CD14-positive monocyte (primary cell): ENCODE results near the gene OR2T12. TPM values are rescaled to one million over a fixed set of nuclear protein-coding genes. Genes with fewer than 3 reads are reported as not detected.
"Not testable (repeated sequence)": the region's sequence is repeated elsewhere in the genome, so short reads cannot be mapped to it uniquely, and the experiment has no call there.

ENCODE experiments used
- DNase-seq, 3 donors: peaks; one replicate each; pipeline ENCODE4 v3.0.0-alpha.2; 2011 to 2022
- H2AFZ ChIP-seq: 2 replicates; pipeline ENCODE4 v1.6.0; 2012; ENCODE audit warnings: mild to moderate bottlenecking, low read depth, low read length, inconsistent platforms; ENCODE audit not compliant: insufficient read depth, poor library complexity, severe bottlenecking
- H3K27ac ChIP-seq, 2 donors: 1 replicate in 1 of 2; 2 replicates in 1 of 2; pipeline ENCODE4 v1.5.1; 2012 to 2013; ENCODE audit warnings: low read length in 2 of 2, control low read depth in 1 of 2, inconsistent platforms in 1 of 2, low read depth in 1 of 2, mild to moderate bottlenecking in 1 of 2
- H3K27me3 ChIP-seq, 2 donors: one replicate each; pipeline versions ENCODE4 v1.6.0 to v1.6.1; 2011 to 2013; ENCODE audit warnings: low read length in 2 of 2; ENCODE audit not compliant: control insufficient read depth in 2 of 2, insufficient read depth in 2 of 2
- H3K36me3 ChIP-seq, 2 donors: replicated peaks in 1 of 2; 1 replicate in 1 of 2; 2 replicates in 1 of 2; pipeline versions ENCODE4 v1.5.1 to v1.6.1; 2012 to 2013; ENCODE audit warnings: low read length in 2 of 2, control low read depth in 1 of 2, inconsistent platforms in 1 of 2, mild to moderate bottlenecking in 1 of 2; ENCODE audit not compliant: insufficient read depth in 2 of 2, control insufficient read depth in 1 of 2
- H3K4me1 ChIP-seq, 2 donors: 1 replicate in 1 of 2; 2 replicates in 1 of 2; pipeline versions ENCODE4 v1.5.1 to v1.6.1; 2012 to 2013; ENCODE audit warnings: low read length in 2 of 2, control low read depth in 1 of 2, inconsistent platforms in 1 of 2, mild to moderate bottlenecking in 1 of 2, moderate library complexity in 1 of 2; ENCODE audit not compliant: insufficient read depth in 2 of 2, control insufficient read depth in 1 of 2
- H3K4me2 ChIP-seq: replicated peaks from 2 replicates; pipeline ENCODE3; 2012; ENCODE audit warnings: low read length, moderate library complexity, mild to moderate bottlenecking; ENCODE audit not compliant: poor library complexity, severe bottlenecking; ENCODE audit errors: extremely low read depth
- H3K4me3 ChIP-seq, 3 experiments: fragments of 200-600 bp in 1 of 3; sonication (generic) in 1 of 3; replicated peaks in 1 of 3; 1 replicate in 2 of 3; 2 replicates in 1 of 3; pipeline ENCODE4 v1.5.1; 2011 to 2013; ENCODE audit warnings: low read length in 3 of 3, mild to moderate bottlenecking in 3 of 3, control low read depth in 2 of 3, low read depth in 2 of 3, inconsistent platforms in 1 of 3, moderate library complexity in 1 of 3
- H3K79me2 ChIP-seq: 2 replicates; pipeline ENCODE4 v1.6.0; 2012; ENCODE audit warnings: mild to moderate bottlenecking, control low read depth, inconsistent platforms, low read length, moderate library complexity; ENCODE audit not compliant: insufficient read depth
- H3K9ac ChIP-seq: 2 replicates; pipeline ENCODE4 v1.6.0; 2017; ENCODE audit warnings: low read length, mild to moderate bottlenecking; ENCODE audit not compliant: insufficient read depth, poor library complexity, severe bottlenecking
- H3K9me3 ChIP-seq, 2 donors: replicated peaks in 1 of 2; 1 replicate in 1 of 2; 2 replicates in 1 of 2; pipeline versions ENCODE4 v1.5.1 to v1.6.1; 2012 to 2013; ENCODE audit warnings: low read length in 2 of 2, control low read depth in 1 of 2; ENCODE audit not compliant: control insufficient read depth in 1 of 2, insufficient read depth in 1 of 2
- H4K20me1 ChIP-seq: 2 replicates; pipeline ENCODE4 v1.6.0; 2012; ENCODE audit warnings: mild to moderate bottlenecking, low read length, control low read depth, moderate library complexity; ENCODE audit not compliant: insufficient read depth
- H3K27ac Mint-ChIP-seq, 7 donors: one replicate each; pipeline ENCODE4 v1.8.0; 2020; ENCODE audit warnings: mild to moderate bottlenecking in 7 of 7, mixed read lengths in 7 of 7, moderate library complexity in 6 of 7, inconsistent platforms in 2 of 7
- H3K27me3 Mint-ChIP-seq, 3 donors: one replicate each; pipeline ENCODE4 v1.8.0; 2021 to 2022; ENCODE audit warnings: low read depth in 3 of 3, mild to moderate bottlenecking in 3 of 3, mixed read lengths in 3 of 3, moderate library complexity in 3 of 3, inconsistent platforms in 1 of 3
- H3K36me3 Mint-ChIP-seq, 2 donors: one replicate each; pipeline ENCODE4 v1.8.0; 2020; ENCODE audit warnings: mixed read lengths in 2 of 2, inconsistent platforms in 1 of 2, mild to moderate bottlenecking in 1 of 2
- H3K4me1 Mint-ChIP-seq: one replicate; pipeline ENCODE4 v1.8.0; 2020; ENCODE audit warnings: mild to moderate bottlenecking, mixed read lengths
- H3K4me3 Mint-ChIP-seq, 2 donors: one replicate each; pipeline ENCODE4 v1.8.0; 2020; ENCODE audit warnings: mild to moderate bottlenecking in 2 of 2, mixed read lengths in 2 of 2, moderate library complexity in 1 of 2
- H3K9me3 Mint-ChIP-seq, 7 donors: one replicate each; pipeline ENCODE4 v1.8.0; 2020 to 2022; ENCODE audit warnings: mixed read lengths in 7 of 7, mild to moderate bottlenecking in 6 of 7, moderate library complexity in 6 of 7, inconsistent platforms in 2 of 7
- WGBS: methylation state at CpG from one replicate; pipeline ENCODE4 v1.1.5; 2013; ENCODE audit warnings: missing lambda C conversion rate; ENCODE audit not compliant: insufficient coverage; 5-methylcytosine and 5-hydroxymethylcytosine counted together
- intact Hi-C, 2 donors: fragments of 100-400 bp; cut with micrococcal nuclease; formaldehyde crosslinking; loops; one replicate each; pipeline versions ENCODE4 v1.15.0 to v1.15.1; 2023
- polyA plus RNA-seq, 3 donors: library from polyadenylated mRNA; depleted of rRNA in 1 of 3; unstranded in 2 of 3; stranded (reverse) in 1 of 3; fragments of 300-500 nt in 2 of 3; fragments of >200 nt in 1 of 3; fragmentation: Illumina TruSeq in 2 of 3; gene quantifications; 1 replicate in 2 of 3; 2 replicates in 1 of 3; pipeline ENCODE4 v1.2.3, GENCODE V29; 2012 to 2021
- TF ChIP-seq, protein P1 (sequence below): fragments of 200-600 bp; IDR thresholded peaks from one replicate; pipeline ENCODE4 v1.8.0; 2022; ENCODE audit warnings: antibody characterized with exemption, mild to moderate bottlenecking

The OR2T12 gene
- polyA plus RNA-seq, 3 donors = not detected

DNA sequence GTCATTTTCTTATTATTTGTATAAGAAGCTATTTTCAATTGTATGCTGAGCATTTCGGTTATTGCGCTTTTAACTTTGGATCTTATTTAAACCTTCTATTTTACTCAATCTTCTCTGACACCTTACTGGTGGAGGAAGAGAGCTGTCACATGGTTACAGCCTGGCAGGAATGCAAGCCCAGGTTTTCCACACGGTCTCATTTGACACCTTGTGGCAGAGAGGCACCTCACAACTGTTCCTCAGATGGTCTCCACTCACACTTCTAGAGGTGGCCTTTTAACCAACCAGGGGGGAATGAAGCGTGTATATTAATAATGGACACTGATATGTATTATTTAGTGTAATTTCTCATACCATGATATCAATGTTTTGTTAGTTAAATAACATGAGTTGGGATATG lies 35.0 kb downstream of the OR2T12 start:
- no CpG with 5 or more reads among the region's 4 CpGs for WGBS
- no peaks in the 10 kb centered on the region for H3K4me1 Mint-ChIP-seq
- no peaks in the 10 kb centered on the region for H3K9me3 ChIP-seq
- H3K27ac ChIP-seq = no peak overlapping the region
- no peaks in the 10 kb centered on the region for H3K4me1 ChIP-seq
- no peaks in the 10 kb centered on the region for H3K36me3 ChIP-seq
- no peak overlapping the region for H3K4me3 ChIP-seq
- TF ChIP-seq, protein P1, sequence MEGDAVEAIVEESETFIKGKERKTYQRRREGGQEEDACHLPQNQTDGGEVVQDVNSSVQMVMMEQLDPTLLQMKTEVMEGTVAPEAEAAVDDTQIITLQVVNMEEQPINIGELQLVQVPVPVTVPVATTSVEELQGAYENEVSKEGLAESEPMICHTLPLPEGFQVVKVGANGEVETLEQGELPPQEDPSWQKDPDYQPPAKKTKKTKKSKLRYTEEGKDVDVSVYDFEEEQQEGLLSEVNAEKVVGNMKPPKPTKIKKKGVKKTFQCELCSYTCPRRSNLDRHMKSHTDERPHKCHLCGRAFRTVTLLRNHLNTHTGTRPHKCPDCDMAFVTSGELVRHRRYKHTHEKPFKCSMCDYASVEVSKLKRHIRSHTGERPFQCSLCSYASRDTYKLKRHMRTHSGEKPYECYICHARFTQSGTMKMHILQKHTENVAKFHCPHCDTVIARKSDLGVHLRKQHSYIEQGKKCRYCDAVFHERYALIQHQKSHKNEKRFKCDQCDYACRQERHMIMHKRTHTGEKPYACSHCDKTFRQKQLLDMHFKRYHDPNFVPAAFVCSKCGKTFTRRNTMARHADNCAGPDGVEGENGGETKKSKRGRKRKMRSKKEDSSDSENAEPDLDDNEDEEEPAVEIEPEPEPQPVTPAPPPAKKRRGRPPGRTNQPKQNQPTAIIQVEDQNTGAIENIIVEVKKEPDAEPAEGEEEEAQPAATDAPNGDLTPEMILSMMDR = no peak
- no peak overlapping the region for H3K4me3 Mint-ChIP-seq
- H3K27me3 ChIP-seq = no peaks in the 10 kb centered on the region
- H3K27ac Mint-ChIP-seq = no peak overlapping the region
- H3K9ac ChIP-seq = no peak overlapping the region
- H4K20me1 ChIP-seq = no peaks in the 10 kb centered on the region
- H3K79me2 ChIP-seq = no peaks in the 10 kb centered on the region
- intact Hi-C loops = no loop called here
- no peak for DNase-seq
- H3K36me3 Mint-ChIP-seq = no peaks in the 10 kb centered on the region
- H3K27me3 Mint-ChIP-seq = peaks cover 0 to 2% (median 0%) of the 10 kb centered on the region in 3 donors
- H3K9me3 Mint-ChIP-seq = peaks cover 0 to 5% (median 0%) of the 10 kb centered on the region in 7 donors
- no peak overlapping the region for H2AFZ ChIP-seq
- H3K4me2 ChIP-seq = no peak overlapping the region

DNA sequence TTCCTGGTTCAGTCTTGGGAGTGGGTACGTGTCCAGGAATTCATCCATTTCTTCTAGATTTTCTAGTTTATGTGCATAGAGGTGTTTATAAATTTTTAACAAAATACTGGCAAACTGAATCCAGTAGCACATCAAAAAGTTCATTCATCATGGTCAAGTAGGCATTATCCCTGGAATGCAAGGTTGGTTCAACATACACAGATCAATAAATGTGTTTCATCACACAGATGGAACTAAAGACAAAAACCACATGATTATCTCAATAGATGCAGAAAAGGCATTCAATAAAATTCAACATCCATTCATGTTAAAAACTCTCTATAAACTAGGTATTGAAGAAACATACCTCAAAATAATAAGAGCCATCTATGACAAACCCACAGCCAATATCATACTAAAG lies 43.9 kb downstream of the OR2T12 start:
- H3K4me1 ChIP-seq, H3K4me1 Mint-ChIP-seq, H3K9me3 ChIP-seq, H2AFZ ChIP-seq, intact Hi-C loops, H3K4me3 Mint-ChIP-seq, H3K36me3 ChIP-seq, H3K27me3 ChIP-seq, H3K36me3 Mint-ChIP-seq, H3K4me3 ChIP-seq, H3K9ac ChIP-seq, DNase-seq, H3K27ac Mint-ChIP-seq, H3K27ac ChIP-seq, H3K4me2 ChIP-seq, H3K27me3 Mint-ChIP-seq, H3K79me2 ChIP-seq, H4K20me1 ChIP-seq: not testable (repeated sequence)
- WGBS = no CpG with 5 or more reads among the region's 1 CpG
- H3K9me3 Mint-ChIP-seq = peaks cover 4 to 24% (median 10%) of the 10 kb centered on the region in 7 donors
